Limb (tissue), 2 donors: ENCODE results near the gene KIF1A.
"Not testable (repeated sequence)": the region's sequence is repeated elsewhere in the genome, so short reads cannot be mapped to it uniquely, and the experiment has no call there.

Experiments used
- DNase-seq, 2 donors: peaks; one replicate each; pipeline ENCODE4 v3.0.0-alpha.2; 2016; ENCODE audit errors: extremely low spot score in 2 of 2

The KIF1A gene

DNA sequence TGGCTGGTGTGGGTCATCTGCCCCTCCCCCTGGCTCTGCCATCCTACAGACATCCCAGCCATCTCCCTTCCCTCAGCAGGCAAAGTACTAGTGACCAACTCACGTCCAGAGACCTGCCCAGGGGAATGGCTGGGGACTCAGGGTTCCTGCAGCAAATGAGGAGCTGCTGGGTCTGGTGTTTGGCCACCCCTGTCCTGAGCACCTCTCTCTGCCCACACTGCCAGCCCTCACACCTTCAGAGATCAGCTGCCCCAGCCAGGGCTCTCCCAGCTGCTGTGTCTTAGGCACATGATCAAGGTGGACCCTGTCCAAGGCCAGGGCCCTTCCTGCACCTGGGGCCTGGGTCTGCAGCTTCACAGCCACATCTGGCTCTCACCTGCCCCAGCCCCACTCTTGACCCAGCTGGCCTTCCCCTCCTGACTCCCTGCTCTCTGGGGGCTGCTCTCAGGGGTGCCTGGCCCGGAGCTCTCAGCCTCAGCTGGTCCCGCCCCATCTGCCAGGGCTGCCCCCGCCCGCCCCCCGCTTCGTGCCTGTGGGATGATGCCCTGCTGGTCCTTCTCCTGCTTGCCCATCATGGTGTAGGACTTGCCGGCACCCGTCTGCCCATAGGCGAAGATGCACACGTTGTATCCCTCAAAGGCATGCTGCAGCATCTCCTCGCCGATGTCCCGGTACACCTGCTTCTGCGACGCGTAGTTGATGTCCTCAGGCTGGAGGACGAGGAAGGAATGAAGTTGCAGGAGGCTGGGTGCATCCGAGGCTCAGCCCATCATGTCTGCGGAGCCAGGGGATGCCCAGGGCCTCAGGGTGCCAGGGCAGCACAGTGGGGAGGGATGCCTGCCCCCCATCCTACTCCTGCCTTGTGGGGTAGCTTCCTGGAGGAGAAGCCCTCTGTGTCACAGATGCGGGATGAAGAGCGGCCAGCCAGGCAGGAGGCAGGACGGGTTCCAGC is 32.2 kb downstream of the KIF1A start:
- no peak for DNase-seq

GRCh38 chr2:240786871-240787311 is 33.1 kb downstream of the KIF1A start:
- DNase-seq: no peak

DNA sequence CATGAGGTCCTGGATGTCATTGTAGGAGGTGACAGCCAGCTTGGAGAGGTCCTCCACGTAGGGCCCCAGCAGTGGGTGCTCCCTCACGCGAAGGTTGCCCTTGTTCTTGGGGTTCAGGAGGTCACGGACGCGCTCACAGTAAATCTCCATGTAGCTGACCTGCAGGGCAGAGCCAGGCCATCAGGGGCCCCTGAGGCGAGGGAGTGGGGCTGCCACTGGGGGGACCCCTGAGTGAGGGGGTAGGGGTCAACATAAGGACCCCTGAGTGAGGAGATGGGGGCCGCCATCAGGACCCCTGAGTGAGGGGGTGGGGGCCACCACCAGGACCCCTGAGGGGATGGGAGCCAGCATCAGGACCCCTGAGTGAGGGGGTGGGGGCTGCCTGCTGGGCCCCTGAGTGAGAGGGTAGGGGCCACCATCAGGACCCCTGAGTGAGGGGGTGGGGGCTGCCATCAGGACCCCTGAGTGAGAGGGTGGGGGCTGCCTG is 33.6 kb downstream of the KIF1A start:
- DNase-seq: no peak

DNA sequence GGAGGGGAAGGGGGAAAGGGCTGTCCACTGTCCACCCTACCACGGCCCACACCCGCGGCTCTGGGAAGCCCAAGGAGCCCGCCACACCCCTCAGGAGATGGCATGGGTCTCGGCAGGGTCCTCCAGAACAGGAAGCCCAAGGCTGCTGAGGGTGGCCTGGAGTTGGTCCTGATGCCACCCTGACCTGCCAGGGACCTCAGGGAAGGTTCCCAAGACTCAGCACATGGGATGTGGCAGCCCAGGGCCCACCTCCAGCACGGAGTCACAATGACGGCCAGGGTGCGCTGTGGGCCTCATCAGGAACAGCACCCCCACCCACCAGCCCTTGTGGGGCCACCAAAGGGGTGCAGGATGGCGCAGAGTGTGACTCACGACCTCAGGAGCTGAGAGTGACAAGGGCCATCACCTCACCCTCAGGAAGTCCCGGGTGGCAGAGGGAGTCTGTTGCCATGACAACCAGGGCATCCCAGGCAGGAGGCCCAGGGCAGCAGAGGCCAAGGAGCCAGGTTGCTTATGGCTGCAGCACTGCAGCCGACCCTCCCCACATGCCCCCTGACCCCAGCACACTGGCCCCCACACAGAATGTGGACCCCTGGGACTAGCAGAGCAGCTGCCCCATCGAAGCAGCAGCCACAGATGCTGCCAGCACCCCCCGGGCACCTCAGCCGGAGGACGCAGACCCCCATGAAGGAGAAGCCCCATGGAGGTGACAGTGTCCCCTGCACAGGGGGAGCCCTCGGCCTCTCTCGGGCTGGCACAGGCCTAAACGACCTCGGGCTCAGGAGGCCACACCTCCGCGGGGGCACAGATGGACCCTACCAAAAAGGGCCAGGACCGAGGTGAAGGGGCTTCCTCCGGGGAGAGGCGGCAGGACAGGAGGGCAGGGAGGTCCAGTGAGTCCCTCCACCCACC is 34.3 kb downstream of the KIF1A start:
- DNase-seq: no peak

GRCh38 chr2:240784629-240785423 is 35.2 kb downstream of the KIF1A start:
- DNase-seq: no peak

- DNase-seq: no peak
Observed at GRCh38 chr2:240783819-240784621, 36.0 kb downstream of the KIF1A start.

DNA sequence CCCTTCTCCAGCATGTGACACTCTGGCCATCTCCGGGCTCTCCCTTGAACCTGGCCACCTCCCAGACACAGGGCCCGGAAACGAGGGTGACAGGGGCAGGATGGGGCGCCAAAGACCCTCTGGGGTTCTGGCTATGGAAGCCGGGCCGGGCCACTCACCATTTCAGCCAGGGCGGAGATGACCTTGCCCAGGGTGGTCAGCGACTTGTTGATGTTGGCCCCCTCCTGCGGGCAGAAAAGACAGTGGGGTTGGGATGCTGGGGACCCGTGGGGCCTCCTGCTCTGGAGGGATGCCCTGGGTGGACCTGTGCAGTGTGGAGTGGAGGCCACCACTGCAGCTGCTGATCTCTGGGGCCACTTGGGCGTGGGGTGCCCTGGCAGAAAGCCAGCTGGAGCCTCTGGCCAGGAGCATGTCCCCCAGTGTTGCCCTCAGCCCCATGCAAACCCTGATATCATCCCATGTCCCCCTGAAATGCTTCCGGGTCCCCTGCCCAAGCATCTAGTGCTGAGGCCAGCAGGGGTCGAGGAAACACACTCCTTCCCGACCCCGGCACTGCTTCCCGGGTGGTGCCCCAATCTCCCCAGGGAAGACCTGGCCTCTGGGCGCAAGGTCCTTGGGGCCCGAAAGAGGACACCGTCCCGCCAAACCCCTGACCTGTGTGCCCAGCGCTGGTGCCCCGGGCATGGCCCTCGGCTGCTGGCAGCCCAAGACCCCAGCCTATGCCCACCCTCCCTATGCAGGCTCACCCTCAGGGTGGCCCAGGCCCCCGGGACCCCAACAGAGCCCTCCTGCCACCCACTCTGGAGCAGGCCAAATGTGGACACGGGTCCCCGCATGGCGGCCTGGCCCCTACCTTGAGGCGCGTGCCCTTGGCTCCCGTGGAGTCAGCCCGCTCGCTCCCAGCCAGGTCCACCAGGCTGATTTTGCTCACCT is 36.9 kb downstream of the KIF1A start:
- DNase-seq: no peak

GRCh38 chr2:240782221-240782885 is 37.7 kb downstream of the KIF1A start:
- DNase-seq: no peak

GRCh38 chr2:240781471-240782220 is 38.4 kb downstream of the KIF1A start:
- DNase-seq: no peak

DNA sequence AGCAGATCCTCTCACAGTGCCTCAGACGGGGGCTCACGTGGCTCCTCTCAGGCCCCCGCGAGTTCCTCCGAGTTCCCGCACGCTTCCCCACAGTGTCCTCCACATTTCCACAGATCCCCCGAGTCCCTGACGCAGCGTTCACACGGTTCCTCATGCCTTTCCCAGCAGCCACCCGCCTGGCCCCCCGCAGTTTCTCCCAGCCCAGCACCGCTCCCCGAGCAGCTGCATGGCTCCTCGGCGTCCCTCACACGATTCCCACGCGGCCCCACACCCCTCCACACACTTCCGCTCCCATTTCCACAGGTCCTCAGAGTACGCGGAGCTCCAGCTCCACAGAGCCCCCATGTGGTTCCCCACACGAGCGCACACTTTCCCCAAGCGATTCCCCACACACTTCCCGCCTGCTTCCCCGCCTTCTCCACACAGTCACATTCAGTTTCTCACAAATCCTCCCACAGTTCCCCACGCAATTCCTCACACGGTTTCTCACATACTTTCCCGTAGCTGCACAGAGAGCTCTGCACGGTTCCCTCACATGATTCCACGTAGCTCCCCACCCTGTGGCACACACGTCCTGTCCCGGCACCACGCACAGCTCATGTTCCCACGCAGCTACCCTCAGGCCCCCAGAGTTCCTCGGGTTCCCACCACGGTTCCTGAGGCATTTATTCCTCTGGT is 39.9 kb downstream of the KIF1A start:
- peak in 1 of 2 donors; percentile 20 for DNase-seq

DNA sequence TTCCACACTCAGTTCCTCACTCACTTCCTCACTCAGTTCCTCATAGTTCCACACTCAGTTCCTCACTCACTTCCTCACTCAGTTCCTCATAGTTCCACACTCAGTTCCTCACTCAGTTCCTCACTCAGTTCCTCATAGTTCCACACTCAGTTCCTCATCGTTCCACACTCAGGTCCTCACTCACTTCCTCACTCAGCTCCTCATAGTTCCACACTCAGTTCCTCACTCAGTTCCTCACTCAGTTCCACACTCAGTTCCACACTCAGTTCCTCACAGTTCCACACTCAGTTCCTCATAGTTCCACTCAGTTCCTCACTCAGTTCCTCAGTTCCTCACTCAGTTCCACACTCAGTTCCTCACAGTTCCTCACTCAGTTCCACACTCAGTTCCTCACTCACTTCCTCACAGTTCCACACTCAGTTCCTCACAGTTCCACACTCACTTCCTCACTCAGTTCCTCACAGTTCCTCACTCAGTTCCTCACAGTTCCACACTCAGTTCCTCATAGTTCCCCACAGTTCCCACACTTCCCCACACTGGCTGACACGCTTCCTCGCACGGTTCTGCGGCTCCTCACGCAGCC is 40.7 kb downstream of the KIF1A start:
- DNase-seq: not testable (repeated sequence)

DNA sequence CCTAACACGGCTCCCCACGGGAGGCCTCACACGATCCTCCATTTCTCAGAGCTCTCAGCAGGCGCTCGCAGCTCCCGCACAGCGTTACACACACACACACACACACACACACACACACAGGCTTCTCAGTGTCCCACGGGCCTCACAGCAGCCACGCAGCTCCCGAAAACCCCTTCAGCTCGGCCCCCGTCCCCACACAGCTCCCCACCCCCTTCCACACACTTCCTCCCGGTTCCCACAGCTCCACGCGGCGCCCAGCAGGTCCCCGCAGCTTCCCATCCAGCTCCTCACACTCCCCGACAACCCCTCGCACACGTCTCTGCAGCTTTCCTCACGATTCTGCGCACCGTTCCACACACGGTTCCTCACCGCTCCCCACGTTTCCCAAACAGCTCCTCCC is 41.6 kb downstream of the KIF1A start:
- DNase-seq: peak in 1 of 2 donors; percentile 46

- no peak for DNase-seq
Observed at GRCh38 chr2:240777456-240778212, 42.4 kb downstream of the KIF1A start.

DNA sequence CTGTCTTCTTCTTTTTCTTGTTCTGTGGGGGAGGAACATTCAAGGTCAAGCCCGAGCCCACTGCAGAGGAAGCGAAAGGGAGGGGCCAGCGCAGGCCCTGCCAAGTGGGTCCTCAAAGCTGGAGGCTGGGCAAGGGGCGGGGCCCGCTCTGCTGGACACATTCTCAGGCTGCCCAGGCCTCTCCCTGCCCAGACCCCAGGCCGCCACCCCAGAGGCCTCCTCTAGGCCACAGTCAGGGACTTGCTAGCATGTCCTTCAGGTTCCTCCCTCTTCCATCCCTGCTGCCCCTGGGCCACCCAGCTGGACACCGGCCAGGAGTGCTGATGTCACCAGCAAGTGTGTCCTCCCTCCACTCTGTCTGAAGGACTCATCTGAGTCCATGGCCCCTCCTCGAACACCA is 44.1 kb downstream of the KIF1A start:
- no peak for DNase-seq

DNA sequence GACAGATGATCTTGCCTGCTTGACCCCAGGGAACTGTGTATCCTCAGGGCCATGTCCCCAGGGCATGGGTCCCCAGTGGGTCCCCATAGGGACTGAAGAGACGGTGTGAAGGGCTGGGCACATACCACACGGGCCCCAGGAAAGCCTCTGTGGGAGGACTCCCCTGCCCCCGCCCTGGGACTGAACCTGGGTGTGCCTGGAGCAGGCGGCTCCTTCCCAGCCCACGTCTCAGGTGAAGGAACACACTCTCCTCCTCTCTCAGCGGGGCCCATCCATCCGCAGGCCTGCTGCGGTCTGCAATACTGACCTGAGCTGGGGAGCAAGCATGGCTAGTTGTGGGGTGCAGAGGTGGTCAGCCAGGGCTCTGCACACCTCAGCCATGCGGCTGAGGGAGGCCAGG is 45.2 kb downstream of the KIF1A start:
- DNase-seq: no peak

DNA sequence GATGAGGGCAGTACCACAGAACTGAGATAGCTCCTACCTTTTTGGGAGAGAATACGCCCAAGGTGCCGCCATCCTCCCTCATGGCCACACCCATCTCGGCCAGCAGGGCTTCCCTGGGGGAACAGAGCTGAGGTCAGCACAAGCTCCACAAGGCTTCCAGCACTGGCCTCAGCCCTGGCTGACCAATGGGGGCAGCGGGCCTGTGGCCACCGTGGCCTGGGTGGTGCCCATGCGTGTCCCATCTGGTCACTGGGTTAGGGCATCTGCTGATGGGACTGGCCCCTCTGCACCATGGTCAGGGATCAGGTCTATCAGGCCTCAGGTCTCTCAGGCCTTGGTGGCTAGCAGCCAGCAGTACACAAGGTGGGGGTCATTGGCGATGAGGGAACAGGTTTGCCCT is 50.9 kb downstream of the KIF1A start:
- no peak for DNase-seq
